Erythroblast (primary cell): Measurements from ENCODE around the gene SAMD11.

Experiments used
- GATA1 ChIP-seq: IDR thresholded peaks from 2 replicates; pipeline ENCODE4 v1.6.1; 2011; ENCODE audit warnings: low read depth, mild to moderate bottlenecking, control low read depth, low read length, moderate library complexity
- POLR2A ChIP-seq: IDR thresholded peaks from 2 replicates; pipeline ENCODE4 v1.6.1; 2011; ENCODE audit warnings: mild to moderate bottlenecking, low read length

GRCh38 chr1:929712-930632 is 6.2 kb downstream of the SAMD11 start:
- TF ChIP-seq POLR2A = no peak
- no peak for TF ChIP-seq GATA1
